HG03354 (cell line): Measurements from ENCODE around the gene THSD7B.
"Not testable (repeated sequence)": the region's sequence is repeated elsewhere in the genome, so short reads cannot be mapped to it uniquely, and the experiment has no call there.

ENCODE experiments used
- ATAC-seq: cut with Tn5 transposase; IDR thresholded peaks from one replicate; pipeline ENCODE4 v1.9.1; 2021; ENCODE audit warnings: mild to moderate bottlenecking; ENCODE audit not compliant: unreplicated experiment, poor library complexity, severe bottlenecking

THSD7B gene

DNA sequence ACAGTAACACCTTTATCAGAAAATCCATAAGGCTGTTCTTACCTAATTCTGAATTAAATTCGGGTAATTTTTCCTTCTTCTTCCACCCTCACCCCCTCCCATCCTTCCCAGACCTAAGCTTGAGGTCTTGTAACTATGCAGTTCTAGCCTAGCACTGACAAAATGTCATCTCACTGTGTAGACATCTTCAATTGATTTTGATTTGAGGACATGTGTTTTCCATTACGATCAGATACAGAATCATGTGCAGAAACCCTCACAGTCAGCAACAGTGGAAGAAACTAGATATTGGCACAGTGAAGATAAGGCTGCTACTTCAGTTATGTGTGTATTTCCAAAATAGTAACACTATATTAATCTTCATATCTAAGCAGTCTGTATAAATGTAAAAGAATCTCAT is 244.6 kb downstream of the THSD7B start:
- no peak for ATAC-seq

GRCh38 chr2:137020452-137021196 is 255.3 kb downstream of the THSD7B start:
- no peak for ATAC-seq

- no peak for ATAC-seq
Measured at GRCh38 chr2:137021763-137022162, 256.4 kb downstream of the THSD7B start.

GRCh38 chr2:137023205-137023604 is 257.9 kb downstream of the THSD7B start:
- ATAC-seq = no peak

DNA sequence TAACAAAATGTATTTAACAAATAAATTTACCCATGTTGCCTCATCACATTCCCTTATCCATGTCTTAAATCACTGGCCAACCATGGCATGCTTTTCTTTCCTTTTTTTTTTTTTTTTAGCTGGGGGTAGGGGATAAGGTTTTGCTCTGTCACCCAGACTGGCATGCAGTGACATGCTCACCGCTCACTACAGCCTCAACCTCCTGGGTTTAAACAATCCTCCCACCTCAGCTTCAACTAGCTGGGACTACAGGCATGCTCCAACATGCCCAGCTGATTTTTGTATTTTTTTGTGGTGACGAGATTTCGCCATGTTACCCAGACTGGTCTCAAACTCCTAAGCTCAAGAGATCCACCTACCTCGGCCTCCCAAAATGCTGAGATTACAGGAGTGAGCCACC is 266.4 kb downstream of the THSD7B start:
- ATAC-seq = no peak

DNA sequence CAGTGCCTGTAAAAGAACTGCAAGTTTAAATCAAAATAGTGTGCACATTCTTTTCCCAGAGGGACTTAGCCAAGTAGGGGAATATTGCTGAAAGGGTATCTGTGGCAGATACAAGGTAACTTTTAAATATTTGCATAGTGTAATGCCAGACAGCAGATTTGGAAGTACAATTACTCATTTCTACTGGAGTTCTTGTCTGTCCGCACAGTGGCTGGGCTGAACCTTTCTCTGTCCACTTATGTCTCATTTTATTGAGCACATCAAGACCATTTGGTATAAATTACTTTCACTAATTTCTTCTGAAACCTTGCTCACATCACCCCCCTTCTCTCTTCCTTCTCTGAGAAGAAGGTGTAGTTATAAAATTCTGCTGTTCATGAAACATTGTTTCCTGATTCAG is 271.3 kb downstream of the THSD7B start:
- ATAC-seq = no peak

DNA sequence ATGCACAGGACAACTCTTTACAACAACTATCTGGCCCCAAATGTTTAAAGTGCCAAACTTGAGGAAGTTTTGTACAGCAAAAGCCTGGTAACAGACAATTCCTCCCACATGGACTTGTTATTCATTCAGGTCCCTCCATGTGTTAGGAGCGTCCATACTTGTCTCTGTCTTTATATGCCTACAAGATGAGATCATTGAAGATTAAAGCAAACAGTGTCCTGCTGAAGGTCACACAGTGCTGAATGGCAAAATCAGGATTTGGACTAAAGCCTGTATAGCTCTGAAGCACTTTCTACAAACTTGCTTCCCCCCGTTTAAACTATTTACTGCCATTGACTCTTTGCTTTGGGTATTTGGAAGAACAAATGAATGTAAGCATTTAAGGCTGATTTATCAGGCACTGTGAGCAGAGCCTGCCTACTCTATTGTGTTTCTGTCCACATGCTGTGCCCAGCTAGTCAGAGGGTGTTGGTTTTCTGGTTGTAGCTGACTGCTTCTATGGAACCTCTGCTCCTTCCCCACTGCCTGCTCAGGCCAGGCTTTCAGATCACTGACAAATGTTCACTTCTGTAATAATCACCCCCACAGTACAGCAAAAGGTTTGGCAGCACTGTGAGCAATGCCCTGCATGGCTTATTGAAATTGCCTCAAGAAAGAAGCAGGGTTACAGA is 274.3 kb downstream of the THSD7B start:
- no peak for ATAC-seq

- no peak for ATAC-seq
Measured at GRCh38 chr2:137047369-137047768, 282.0 kb downstream of the THSD7B start.

- ATAC-seq = no peak
Measured at GRCh38 chr2:137048455-137048854, 283.1 kb downstream of the THSD7B start.

GRCh38 chr2:137049518-137049917 is 284.2 kb downstream of the THSD7B start:
- ATAC-seq = no peak

DNA sequence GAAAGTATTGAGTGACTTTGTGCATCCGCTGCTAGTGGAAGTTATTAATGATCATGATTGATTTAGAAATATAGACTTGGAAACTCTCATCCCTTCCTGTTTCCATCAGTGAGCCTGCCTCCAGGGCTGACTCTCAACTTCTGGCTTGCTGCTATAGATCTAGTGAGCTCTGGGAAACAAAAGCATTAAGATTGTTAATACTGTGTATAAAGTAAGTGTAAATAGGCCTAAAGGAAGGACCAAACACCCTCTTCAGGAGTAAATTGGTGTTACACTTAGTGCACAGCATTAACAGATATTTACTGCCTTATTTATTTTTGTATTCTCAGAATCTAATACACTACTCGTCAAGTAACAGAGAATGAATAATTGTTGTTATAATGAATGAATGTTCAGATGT is 285.6 kb downstream of the THSD7B start:
- ATAC-seq = no peak

GRCh38 chr2:137051778-137052398 is 286.5 kb downstream of the THSD7B start:
- ATAC-seq = no peak

DNA sequence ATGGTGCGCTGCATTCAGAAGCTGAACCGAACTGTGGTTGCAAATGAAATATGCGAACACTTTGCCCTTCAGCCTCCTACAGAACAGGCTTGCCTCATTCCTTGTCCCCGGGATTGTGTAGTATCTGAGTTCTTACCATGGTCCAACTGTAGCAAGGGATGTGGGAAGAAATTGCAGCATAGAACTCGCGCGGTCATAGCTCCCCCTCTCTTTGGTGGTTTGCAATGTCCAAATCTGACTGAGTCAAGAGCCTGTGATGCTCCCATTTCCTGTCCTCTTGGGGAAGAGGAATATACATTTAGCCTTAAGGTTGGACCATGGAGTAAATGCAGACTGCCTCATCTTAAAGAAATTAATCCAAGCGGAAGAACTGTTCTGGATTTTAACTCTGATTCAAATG is 291.4 kb downstream of the THSD7B start:
- ATAC-seq = no peak

DNA sequence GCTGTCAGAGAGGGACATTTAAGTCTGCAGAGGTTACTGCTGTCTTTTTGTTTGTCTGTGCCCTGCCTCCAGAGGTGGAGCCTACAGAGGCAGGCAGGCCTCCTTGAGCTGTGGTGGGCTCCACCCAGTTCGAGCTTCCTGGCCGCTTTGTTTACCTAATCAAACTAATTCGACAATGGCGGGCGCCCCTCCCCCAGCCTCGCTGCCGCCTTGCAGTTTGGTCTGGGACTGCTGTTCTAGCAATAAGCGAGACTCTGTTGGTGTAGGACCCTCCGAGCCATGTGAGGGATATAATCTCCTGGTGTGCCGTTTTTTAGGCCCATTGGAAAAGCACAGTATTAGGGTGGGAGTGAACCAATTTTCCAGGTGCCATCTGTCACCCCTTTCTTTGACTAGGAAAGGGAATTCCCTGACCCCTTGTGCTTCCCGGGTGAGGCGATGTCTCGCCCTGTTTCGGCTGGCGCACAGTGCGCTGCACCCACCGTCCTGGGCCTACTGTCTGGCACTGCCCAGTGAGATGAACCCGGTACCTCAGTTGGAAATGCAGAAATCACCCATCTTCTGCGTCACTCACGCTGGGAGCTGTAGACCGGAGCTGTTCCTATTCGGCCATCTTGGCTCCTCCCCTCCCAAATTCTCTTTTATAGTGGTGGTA is 310.9 kb downstream of the THSD7B start:
- not testable (repeated sequence) for ATAC-seq

- ATAC-seq = no peak
Measured at GRCh38 chr2:137091704-137092103, 326.4 kb downstream of the THSD7B start.

GRCh38 chr2:137093116-137093515 is 327.8 kb downstream of the THSD7B start:
- no peak for ATAC-seq

DNA sequence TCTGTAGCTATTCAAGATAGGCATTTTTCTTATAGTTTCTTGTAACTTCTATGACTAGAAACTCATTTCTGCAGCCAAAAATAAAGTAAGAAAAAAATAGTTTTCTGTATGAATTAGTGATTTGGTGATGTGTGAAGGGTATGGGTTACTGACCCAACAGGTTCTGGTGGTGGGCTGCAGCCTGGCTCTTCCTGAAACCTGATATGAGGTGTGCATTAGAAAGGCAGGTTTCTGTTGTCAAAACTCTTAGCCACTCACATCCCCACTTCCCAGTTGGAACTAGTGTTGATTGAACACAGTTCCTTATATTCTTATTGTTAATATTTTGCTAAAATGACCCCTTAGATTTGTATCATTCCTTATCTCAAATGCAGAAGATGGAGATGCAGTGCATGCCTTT is 330.8 kb downstream of the THSD7B start:
- ATAC-seq = no peak

DNA sequence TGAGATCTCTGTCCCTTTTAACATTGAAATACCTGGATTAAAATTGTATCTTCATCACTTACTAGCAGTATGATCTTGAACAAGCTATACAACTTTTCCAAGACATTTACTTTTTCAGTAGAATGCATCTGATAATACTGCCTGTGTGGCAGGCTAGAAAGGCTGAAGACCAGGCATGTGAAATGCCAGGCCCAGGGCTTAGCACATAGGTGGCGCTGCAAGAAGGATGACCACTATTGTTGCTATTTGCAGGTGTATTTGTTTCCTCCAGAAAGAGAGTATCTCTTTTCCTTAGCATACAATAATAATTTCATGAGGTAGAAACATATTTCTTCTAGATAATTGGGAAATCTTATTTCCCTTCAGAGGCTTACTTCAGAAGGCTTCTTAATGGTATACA is 331.3 kb downstream of the THSD7B start:
- ATAC-seq = no peak

- not testable (repeated sequence) for ATAC-seq
Measured at GRCh38 chr2:137101814-137102213, 336.5 kb downstream of the THSD7B start.

- no peak for ATAC-seq
Measured at GRCh38 chr2:137107904-137108303, 342.6 kb downstream of the THSD7B start.

DNA sequence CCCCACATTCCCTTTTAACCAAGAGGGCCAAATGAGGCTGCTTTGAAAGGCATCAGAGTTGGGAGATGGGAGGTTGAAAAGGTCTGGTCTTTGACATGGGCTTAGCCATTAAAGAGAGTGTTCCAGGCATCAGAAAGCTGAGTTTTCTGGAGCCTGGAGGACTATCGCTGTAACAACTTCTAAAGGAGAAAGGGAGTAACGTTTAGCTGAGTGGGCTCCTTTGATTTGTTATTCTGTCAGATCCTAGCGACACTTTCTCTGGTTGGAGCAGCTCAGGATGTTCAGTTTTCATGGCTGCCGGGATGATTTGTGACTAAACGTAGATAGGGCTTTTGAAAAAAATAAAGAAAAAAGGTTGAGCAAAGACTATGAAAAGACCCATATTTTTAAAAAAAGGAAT is 346.6 kb downstream of the THSD7B start:
- no peak for ATAC-seq
